ENCODE data around the gene AGTR1. TPM values are rescaled to one million over a fixed set of nuclear protein-coding genes. Genes with fewer than 3 reads are reported as not detected.

AGTR1 gene
- total RNA-seq, 6 experiments from 2014 or later: 23.9 to 46.5 (median 36.3) TPM

GRCh38 chr3:148792516-148792915 lies 94.8 kb downstream of the AGTR1 start:
- H3K27me3 ChIP-seq: no peaks in the 10 kb centered on the region
- ATAC-seq: no peak
- TF ChIP-seq POLR2A (IDR thresholded peaks at IDR 0.05) (no peak), CTCF (IDR thresholded peaks at IDR 0.05) (no peak)
- H3K9me3 ChIP-seq: no peaks in the 10 kb centered on the region
- no peaks in the 10 kb centered on the region for H3K4me1 ChIP-seq
- H3K27ac ChIP-seq: no peak overlapping the region
- no peak for DNase-seq
- intact Hi-C loops (cut with DNase I): no loop called here
- H3K36me3 ChIP-seq: no peaks in the 10 kb centered on the region
- no peak overlapping the region for H3K4me3 ChIP-seq
- WGBS (ENCODE audit: insufficient coverage, low coverage, low lambda C conversion rate, missing lambda C conversion rate): 70% methylated on average over 1 of the region's 1 CpG

Small RNA genes within 50 kb of the gene (small RNA-seq; reads per million reads assigned to genes)
- 0 reads per million in 2 experiments for gene RPL38P1

Other genes starting within 250 kb of the AGTR1 start
- under 1 TPM in 2 of 6 experiments, not detected in 4; 0.31 to 0.44 TPM for gene CPB1, start 129.9 kb downstream of the AGTR1 start, total RNA-seq
- under 1 TPM in 5 of 6 experiments, not detected in 1; 0.12 to 0.27 (median 0.22) TPM for gene CPA3, start 167.4 kb downstream of the AGTR1 start, total RNA-seq

Data from right lobe of liver (tissue), 6 donors.